Subcutaneous preadipocyte (primary cell): ENCODE data around the gene NDUFA8. TPM values are rescaled to one million over a fixed set of nuclear protein-coding genes. Genes with fewer than 3 reads are reported as not detected.

Experiments used
- small RNA-seq: library from RNA; depleted of rRNA; stranded (forward); fragments of <200 nt; gene quantifications from one replicate; pipeline ENCODE3, GENCODE V24; 2012
- total RNA-seq: library from RNA; depleted of rRNA; stranded (reverse); fragments of >200 nt; gene quantifications from 2 replicates; pipeline ENCODE4 v1.2.3, GENCODE V29; 2012

The NDUFA8 gene
- total RNA-seq = 20.5 and 21.7 TPM in 2 replicates

GRCh38 chr9:122159026-122159924 lies at the start of gene NDUFA8, which contains the start of gene MORN5:
Gene NDUFA8, minus strand, starts transcription at chr9:122159779. Its CDS starts 102 bp downstream, at chr9:122159677.
Gene MORN5, plus strand, starts transcription at chr9:122159908. Its CDS starts 65 bp downstream, at chr9:122159973.

Small RNAs within 50 kb of the gene (small RNA-seq; reads per million reads assigned to genes)
- not detected for gene MIR4478

Other genes with a start within 250 kb of the NDUFA8 start
- gene TTLL11, start 66.5 kb downstream of the NDUFA8 start, total RNA-seq = 5.5 and 7.7 TPM in 2 replicates
- not detected in 2 replicates for gene MORN5, start 129 bp upstream of the NDUFA8 start, total RNA-seq
- under 0.01 TPM in 1 of 2 replicates, not detected in the other for gene LHX6, start 69.2 kb upstream of the NDUFA8 start, total RNA-seq
- 6.2 and 6.8 TPM in 2 replicates for gene RBM18, start 105.1 kb upstream of the NDUFA8 start, total RNA-seq
- gene MRRF, start 105.1 kb upstream of the NDUFA8 start, total RNA-seq = 42.6 and 44.0 TPM in 2 replicates
- 39.9 and 83.0 TPM in 2 replicates for gene PTGS1, start 211.2 kb upstream of the NDUFA8 start, total RNA-seq